Ovary (tissue), 9 donors: ENCODE data around the gene GGA1. TPM values are rescaled to one million over a fixed set of nuclear protein-coding genes. Genes with fewer than 3 reads are reported as not detected.
A peak's percentile ranks its signal among the peaks of the same experiment; 100 is the strongest.

Experiments
- DNase-seq, 5 donors: peaks; one replicate each; pipeline ENCODE4 v3.0.0-alpha.2; 2019 to 2020
- H3K27ac ChIP-seq, 2 donors: fragments of 200-600 bp; one replicate each; pipeline versions ENCODE4 v1.5.1 to v1.8.0; 2019 to 2022
- H3K27me3 ChIP-seq: fragments of 200-600 bp; one replicate; pipeline ENCODE4 v1.8.0; 2022
- H3K36me3 ChIP-seq: fragments of 200-600 bp; sonication (generic); one replicate; pipeline ENCODE4 v1.5.1; 2019
- H3K4me1 ChIP-seq: one replicate; pipeline ENCODE4 v1.8.1; 2013; ENCODE audit warnings: mild to moderate bottlenecking, moderate library complexity; ENCODE audit not compliant: insufficient read depth
- H3K4me3 ChIP-seq: fragments of 200-600 bp; sonication (generic); one replicate; pipeline ENCODE4 v1.5.1; 2017
- H3K9me3 ChIP-seq, 2 donors: fragments of 200-600 bp in 1 of 2; sonication (generic) in 1 of 2; one replicate each; pipeline versions ENCODE4 v1.5.1 to v1.8.1; 2013 to 2019; ENCODE audit warnings: mild to moderate bottlenecking in 1 of 2, moderate library complexity in 1 of 2
- CTCF ChIP-seq, 3 donors: fragments of 450-650 bp in 2 of 3; fragments of 200-600 bp in 1 of 3; IDR thresholded peaks; one replicate each; pipeline versions ENCODE4 v1.5.1 to v1.8.0; 2016 to 2022; ENCODE audit warnings: antibody characterized with exemption in 3 of 3, mild to moderate bottlenecking in 1 of 3
- EP300 ChIP-seq: sonication (generic); formaldehyde crosslinking; IDR thresholded peaks from one replicate; pipeline ENCODE4 v1.6.1; 2017; ENCODE audit warnings: antibody characterized with exemption
- POLR2A ChIP-seq: fragments of 450-650 bp; IDR thresholded peaks from one replicate; pipeline ENCODE4 v1.6.1; 2017; ENCODE audit warnings: antibody characterized with exemption, mild to moderate bottlenecking, moderate library complexity
- WGBS, 3 donors: extraction: QIAGEN DNeasy Blood & Tissue Kit in 1 of 3; methylation state at CpG; one replicate each; pipeline versions ENCODE4 v1.1.5 to v1.1.7; 2013 to 2017; 5-methylcytosine and 5-hydroxymethylcytosine counted together
- intact Hi-C, 4 donors: fragments of 100-400 bp; cut with DNase I; formaldehyde crosslinking; loops; one replicate each; pipeline versions ENCODE4 v1.11.0 to v1.15.1; 2022 to 2023
- polyA plus RNA-seq, 2 donors: library from polyadenylated mRNA; stranded (reverse); fragments of 200-250 nt in 1 of 2; fragments of 350-450 nt in 1 of 2; fragmentation: Illumina TruSeq in 1 of 2; extraction: RNeasy Lipid Tissue Mini Kit (QIAGEN cat#74804) in 1 of 2; gene quantifications; one replicate each; pipeline ENCODE4 v1.2.3, GENCODE V29; 2013 to 2014
- total RNA-seq, 7 donors: library from RNA; depleted of rRNA in 2 of 7; stranded (reverse); fragments of >200 nt in 2 of 7; fragmentation: NEBNext Ultra II Directional in 3 of 7; extraction: Animal tissue kit (Norgen Biotek cat#: 25700) in 3 of 7; gene quantifications; one replicate each; pipeline versions ENCODE4 v1.1.0 to v1.2.4, GENCODE V29; 2016 to 2023
- donor health status: DM: no; HTN: no; CAD: no; lungs with moderate emphysema.
- donor health status: DM: no; HTN: no; CAD: no.
- donor health status: Bipolar disorder and iron deficiency.
- donor health status: DM: yes; HTN: yes; CAD: no.
- donor health status: DM: no; HTN: no; CAD: no.
- donor health status: DM: yes; HTN: yes; CAD: no.

The GGA1 gene
- total and polyA plus RNA-seq, 9 donors = 24.1 to 64.7 (median 46.6) TPM

DNA sequence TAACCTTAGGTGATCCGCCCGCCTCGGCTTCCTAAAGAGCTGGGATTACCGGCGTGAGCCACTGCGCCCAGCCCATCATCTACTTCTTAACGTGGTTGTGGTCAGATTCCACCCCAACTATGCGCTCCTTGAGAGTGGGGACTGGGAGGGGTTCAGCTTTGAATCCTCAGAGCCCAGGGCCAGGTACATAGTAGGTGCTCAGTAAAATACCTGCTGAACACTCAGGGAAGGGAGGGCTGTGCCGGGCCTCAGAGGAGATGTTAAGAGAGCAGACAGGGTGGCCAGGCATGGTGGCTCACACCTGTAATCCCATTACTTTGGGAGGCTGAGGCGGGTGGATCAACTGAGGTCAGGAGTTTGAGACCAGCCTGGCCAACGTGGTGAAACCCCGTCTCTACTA lies 65.6 kb downstream of the GGA1 start:
- no peaks in the 10 kb centered on the region for H3K27me3 ChIP-seq
- H3K4me3 ChIP-seq = no peak overlapping the region
- no peaks in the 10 kb centered on the region for H3K9me3 ChIP-seq
- H3K4me1 ChIP-seq = peaks cover 8% of the 10 kb centered on the region
- H3K27ac ChIP-seq = peak overlapping the region; percentile 1 to 94
- TF ChIP-seq EP300 (no peak), CTCF (IDR thresholded peaks at IDR 0.05) (no peak), POLR2A (no peak)
- no peaks in the 10 kb centered on the region for H3K36me3 ChIP-seq
- intact Hi-C loops = loop anchor here in 2 of 4 donors (2.0 to 10.0 kb wide), 3 partner anchors 15 to 52 kb away; partner anchors contain the start of gene PDXP (in 1 of the 2)
- DNase-seq = no peak
- WGBS, 3 donors = 76 to 82% (median 77%) methylated on average over 12 of the region's 12 CpGs

GRCh38 chr22:37674951-37675929 lies 66.6 kb downstream of the GGA1 start, which contains the start of gene LGALS1:
Gene LGALS1 (plus strand): TSS chr22:37675636. CDS start chr22:37675703, 67 bp downstream.
- no peaks in the 10 kb centered on the region for H3K36me3 ChIP-seq
- H3K27me3 ChIP-seq = no peaks in the 10 kb centered on the region
- H3K9me3 ChIP-seq = no peaks in the 10 kb centered on the region
- peak within 1 kb of the TSS; percentile 47 to 94 for H3K27ac ChIP-seq
- peaks cover 8% of the 10 kb centered on the region for H3K4me1 ChIP-seq
- intact Hi-C loops = loop anchor here in 2 of 4 donors (2.0 to 10.0 kb wide), 5 partner anchors 16 to 72 kb away; partner anchors contain the start of gene PDXP (in 1 of the 2)
- peak; percentile 68 for TF ChIP-seq POLR2A
- TF ChIP-seq CTCF (IDR thresholded peaks at IDR 0.05) = peak in 1 of 3 donors; percentile 29
- TF ChIP-seq EP300 = peak; percentile 53
- DNase-seq = peak; percentile 99 to 100 (median 99)
- peak within 1 kb of the TSS; percentile 58 for H3K4me3 ChIP-seq
- WGBS, 3 donors = 1 to 2% (median 1%) methylated on average over 34 of the region's 34 CpGs

DNA sequence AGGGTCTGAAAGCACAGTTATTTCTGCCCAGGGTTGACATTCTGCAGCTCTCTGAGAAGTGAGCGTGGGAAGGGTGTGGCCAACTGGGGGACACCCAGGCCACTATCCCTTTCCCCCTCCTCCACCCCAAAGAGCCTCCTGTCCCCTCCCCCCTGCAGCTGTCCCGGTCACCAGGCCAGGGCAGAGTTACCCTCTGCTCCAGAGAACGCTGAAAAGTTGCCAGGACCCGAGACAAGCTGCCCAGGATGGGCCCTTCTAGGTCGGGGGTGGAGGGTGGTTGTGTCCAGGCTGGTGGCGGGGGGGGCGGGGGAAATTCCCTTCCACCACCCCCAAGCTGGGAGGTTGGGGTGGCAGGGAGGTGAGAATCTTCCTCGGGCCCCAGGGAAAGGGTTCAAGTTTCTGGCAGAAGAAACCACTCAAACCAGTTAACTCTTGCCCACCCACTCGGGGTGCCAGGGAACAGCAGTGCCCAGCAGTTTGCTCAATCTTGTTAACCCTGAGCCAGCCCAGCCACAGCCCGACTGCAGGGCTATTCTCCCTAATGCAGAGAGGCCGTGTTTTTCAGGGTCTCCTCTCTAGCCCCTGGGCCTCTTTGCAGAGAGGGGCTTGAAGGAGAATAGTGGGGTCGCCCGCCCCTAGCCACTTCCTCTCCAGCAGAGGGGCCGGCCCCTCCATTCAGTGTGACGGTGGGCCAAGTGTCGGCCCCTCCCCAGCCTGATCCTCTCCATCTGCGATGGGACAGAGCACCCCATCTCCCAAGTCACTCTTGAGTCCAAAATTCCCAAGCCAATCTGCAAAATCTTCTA lies 67.5 kb downstream of the GGA1 start:
- Histone ChIP-seq H3K27ac (peak overlapping the region; percentile 47 to 94), H3K4me3 (peak overlapping the region; percentile 58), H3K36me3 (no peaks in the 10 kb centered on the region), H3K9me3 (no peaks in the 10 kb centered on the region), H3K27me3 (no peaks in the 10 kb centered on the region), H3K4me1 (peaks cover 8% of the 10 kb centered on the region)
- DNase-seq = peak; percentile 53 to 76 (median 68)
- 1% methylated on average over 16 to 17 of the region's 17 CpGs for WGBS, 3 donors
- intact Hi-C loops = loop anchor here in 2 of 4 donors (2.0 to 10.0 kb wide), 4 partner anchors 17 to 71 kb away; partner anchors contain the start of gene PDXP (in 1 of the 2)
- no peak for TF ChIP-seq EP300
- no peak for TF ChIP-seq CTCF (IDR thresholded peaks at IDR 0.05)
- no peak for TF ChIP-seq POLR2A
